ENCODE data around the gene UBE4B. TPM values are rescaled to one million over a fixed set of nuclear protein-coding genes. Genes with fewer than 3 reads are reported as not detected.
"Not testable (repeated sequence)": the region's sequence is repeated elsewhere in the genome, so short reads cannot be mapped to it uniquely, and the experiment has no call there.

UBE4B gene
- total RNA-seq, 1 donor from 2014 or later: 39.8 TPM

DNA sequence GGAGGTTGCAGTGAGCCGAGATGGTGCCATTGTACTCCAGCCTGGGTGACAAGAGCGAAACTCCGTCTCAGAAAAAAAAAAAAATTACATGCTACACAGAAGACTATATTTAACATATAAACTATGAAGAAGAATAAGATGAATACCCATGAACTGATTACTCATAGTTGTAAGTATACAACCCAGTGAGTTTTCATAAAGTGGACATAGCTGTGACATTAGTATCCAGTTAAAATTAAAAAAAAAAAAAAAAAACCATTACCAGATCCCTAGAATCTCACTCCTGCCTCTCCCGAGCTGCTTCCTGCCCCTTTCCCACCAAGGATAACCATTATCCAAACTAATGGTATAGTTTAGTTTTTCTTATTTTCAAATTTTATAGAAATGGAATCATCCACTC lies 37.4 kb downstream of the UBE4B start:
- no peak for DNase-seq (ENCODE audit: low spot score)

DNA sequence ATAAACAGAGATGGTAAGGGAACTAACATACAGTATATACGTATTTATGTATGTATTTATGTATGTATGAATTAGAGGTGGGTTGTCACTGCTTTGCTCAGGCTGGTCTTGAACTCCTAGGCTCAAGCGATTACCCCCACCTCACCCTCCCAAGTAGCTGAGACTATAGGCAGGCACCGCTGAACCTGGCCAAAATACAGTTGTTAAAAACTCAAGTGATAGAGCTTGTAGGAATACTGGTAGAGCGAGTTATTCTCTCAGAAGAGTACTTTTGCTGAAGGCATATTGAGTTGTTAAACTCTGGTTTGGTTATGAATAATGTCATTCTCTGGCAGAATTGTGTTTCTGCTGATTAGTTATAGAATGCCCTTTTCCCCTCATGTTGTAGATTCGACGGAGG lies 38.9 kb downstream of the UBE4B start:
- DNase-seq (ENCODE audit: low spot score): no peak

DNA sequence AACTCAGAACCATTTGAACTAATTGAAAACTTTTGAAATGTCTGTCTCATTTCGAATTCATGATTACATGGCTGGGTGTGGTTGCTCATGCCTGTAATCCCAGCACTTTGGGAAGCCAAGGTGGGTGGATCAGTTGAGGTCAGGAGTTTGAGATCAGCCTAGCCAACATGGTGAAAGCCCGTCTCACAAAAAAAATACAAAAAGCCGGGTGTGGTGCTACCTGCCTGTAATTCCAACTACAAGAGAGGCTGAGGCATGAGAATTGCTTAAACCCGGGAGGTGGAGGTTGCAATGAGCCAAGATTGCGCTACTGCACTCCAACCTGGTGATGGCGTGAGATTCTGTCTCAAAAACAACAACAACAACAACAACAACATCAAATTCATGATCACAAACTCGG lies 40.6 kb downstream of the UBE4B start:
- DNase-seq (ENCODE audit: low spot score): not testable (repeated sequence)

DNA sequence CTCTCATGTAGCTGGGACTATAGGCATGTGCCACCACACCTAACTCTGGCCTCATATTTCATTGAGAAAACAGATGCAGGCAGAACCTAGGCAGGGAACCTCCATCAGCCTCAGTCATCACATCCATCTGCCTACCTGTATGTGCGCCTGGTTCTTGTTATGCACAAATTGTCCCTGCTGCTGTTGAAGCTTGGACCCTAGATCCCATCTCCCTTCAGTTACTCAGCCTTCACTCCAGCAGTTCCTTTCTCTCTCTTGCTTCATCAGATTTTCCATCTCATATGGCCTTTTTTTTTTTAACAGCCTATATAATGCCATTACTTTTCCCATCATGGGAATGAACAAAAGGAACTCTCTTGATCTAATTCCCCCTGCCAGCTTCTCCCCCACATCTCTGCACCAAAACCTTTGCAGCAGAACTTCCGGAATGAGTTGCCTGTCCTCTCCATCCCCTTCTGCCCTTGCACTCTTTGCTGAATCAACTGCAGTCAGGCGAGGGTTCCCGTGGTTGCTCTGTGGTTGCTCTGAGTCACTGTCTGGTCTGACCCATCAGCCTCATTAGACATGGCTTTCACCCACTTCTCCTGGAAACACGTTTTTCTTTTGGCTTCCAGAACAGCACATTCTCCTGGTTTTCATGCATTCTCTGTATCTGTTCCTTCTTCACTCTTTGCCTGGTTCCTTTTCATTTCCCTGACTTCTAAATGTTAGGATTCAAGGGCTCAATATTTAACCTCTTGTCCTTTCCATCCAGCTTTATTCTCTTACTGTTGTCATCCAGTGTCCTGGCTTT lies 41.5 kb downstream of the UBE4B start:
- no peak for DNase-seq (ENCODE audit: low spot score)

DNA sequence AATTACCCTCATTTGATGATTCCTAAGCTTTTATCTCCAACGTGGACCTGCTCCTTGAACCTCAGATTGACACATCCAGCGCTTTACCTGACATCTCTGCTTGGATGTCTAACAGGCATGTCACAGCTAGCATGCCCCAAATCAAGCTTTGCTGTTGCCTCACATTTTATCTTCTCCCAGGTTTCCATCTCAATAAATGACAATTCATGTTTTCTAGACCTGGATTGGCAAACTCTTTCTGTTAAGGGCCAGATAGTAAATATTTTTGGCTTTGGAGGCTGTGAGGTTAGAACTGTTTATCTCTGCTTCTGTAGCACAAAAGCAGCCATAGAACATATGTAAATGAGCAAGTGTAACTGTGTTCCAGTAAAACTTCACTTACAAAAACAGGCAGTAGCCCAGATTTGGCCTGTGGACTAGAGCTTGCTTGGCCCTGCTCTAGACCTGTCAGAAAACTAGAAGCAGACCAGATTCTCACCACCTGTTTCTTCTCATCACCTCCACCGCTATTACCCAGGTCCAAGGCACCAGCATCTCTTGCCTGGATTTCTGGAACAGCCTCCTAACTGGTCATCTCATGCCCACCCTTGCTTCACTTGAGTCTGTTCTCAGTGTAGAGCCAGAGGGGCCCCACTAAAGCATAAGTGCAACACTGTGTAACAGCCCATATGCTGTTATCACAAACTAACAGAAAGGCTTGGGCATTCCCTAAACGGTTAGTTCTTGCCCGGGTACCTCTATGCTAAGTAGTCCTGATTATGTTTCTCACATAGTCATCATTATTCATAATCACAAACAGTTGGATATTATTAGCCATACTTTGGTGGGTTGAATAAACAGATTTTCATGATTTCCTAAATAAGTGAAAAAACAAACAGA lies 42.3 kb downstream of the UBE4B start:
- DNase-seq (ENCODE audit: low spot score): no peak

DNA sequence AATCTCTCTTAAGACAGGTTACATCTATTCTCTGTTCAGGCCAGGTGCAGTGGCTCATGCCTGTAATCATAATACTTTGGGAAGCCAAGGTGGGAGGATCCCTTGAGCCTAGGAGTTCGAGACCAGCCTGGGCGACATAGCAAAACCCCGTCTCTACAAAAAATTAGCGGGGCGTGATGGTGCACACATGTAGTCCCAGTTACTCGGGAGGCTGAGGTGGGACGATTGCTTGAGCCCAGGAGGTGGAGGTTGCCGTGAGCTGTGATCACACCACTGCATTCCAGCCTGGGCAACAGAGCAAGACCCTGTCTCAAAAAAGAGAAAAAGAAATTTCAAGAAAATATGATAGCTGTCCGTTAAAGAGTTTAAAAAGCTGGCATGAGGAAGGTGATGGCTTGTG lies 43.0 kb downstream of the UBE4B start:
- DNase-seq (ENCODE audit: low spot score): no peak

DNA sequence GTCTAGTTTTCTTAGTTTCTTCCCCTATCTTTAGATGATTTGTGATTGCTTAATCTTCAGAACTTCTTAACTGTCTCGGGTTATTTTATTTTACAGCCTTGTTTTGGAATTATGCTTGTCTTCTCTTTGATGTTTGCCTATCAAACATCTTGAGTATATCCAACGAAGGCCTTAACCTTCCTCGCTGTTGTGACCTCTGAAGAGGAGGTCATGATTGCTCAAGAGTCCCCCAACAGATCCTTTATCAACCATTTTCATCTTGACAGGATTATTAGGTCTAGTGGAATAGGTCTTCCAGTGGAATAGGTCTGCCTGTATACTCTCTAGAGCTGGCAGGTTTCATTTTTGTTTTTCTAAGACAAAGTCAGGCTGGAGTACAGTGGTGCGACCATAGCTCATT lies 45.7 kb downstream of the UBE4B start:
- no peak for DNase-seq (ENCODE audit: low spot score)

DNA sequence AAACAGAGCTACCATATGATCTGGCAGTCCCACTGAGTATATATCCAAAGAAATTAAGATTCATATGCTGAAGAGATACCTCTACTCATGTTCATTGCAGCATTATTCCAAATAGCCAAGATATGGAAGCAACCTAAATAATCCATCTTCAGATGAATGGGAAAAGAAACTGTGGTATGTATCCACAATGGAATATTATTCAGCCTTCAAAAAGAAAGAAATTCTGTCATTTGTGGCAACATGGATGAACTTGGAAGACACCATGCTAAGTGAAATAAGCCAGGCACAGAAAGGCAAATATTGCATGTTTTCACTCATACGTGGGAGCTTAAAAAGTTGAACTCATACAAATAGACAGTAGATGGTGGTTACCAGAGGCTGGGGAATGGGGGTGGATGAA lies 47.8 kb downstream of the UBE4B start:
- no peak for DNase-seq (ENCODE audit: low spot score)

DNA sequence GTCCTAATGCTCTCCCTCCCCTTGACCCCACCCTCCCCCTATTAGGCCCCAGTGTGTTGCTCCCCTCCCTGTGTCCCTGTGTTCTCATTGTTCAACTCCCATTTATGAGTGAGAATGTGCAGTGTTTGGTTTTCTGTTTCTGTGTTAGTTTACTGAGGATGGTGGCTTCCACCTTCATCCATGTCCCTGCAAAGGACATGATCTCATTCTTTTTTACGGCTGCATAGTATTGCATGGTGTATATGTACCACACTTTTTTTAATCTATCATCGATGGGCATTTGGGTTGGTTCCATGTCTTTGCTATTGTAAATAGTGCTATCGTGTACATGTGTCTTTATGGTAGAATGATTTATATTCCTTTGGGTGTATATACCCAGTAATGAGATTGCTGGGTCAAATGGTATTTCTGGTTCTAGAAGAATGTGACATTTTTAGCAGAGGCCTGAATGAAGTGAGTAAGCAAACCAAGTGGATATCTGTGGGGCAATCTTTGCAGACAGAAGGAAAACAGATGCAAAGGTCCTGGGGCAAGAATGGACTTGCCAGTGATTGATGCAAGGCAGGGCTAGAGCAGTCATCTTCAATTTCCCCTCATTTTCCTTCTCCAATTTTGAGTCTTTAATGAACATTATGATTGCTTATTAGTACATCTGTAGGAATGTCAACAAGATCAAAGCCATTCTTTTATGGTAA lies 50.2 kb downstream of the UBE4B start:
- no peak for DNase-seq (ENCODE audit: low spot score)

DNA sequence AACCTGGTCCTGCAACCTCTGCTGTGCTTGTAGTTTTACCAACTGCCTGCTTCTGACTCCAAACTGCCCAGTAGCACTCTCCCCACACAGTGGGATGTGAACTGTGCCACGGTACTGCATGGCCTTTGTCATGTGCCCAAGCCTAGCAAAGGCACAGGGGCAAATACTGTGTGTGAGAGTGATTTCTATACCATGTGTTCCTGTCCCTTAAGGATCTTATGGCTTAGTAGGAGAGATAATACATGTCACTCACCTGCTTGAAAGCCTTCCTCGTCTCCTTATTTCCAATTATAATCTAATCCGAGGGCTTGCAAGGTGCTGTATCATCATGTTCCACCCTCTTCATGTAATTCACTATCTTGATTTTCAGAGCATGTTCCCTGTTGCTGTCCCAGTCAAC lies 51.3 kb downstream of the UBE4B start:
- DNase-seq (ENCODE audit: low spot score): no peak

DNA sequence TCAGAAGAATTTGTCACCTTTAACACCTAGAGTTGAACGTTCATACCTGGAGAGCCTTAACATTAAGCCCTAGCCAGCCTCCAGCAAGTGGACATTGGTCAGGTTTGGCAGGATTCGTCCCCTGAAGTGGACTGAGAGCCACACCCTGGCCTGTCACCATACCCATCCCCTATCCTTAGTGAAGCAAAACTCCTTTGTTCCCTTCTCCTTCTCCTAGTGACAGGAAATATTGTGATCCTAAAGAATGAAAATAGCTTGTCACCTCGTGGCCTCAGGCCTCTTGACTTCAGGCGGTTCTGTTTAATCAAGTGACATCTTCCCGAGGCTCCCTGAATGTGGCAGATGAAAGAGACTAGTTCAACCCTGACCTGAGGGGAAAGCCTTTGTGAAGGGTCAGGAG lies 52.3 kb downstream of the UBE4B start:
- DNase-seq (ENCODE audit: low spot score): no peak

DNA sequence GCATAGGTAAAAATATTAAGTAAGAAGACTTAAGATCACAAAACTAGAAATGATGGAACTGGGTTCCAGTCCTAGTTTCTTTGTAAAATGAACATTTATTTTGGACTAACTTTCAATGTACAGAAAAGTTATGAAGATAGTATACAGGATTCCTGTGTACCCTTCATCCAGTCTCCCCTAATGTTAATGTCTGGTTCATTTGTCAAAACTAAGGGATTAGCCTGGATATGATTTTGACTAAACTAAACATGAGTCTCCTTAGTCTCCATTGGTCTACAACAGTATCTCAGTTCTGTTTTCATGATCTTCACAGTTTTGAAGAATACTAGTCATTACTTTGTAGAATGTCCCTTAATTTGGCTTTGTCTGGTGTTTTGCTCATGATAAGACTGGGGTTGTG lies 54.5 kb downstream of the UBE4B start:
- DNase-seq (ENCODE audit: low spot score): no peak

DNA sequence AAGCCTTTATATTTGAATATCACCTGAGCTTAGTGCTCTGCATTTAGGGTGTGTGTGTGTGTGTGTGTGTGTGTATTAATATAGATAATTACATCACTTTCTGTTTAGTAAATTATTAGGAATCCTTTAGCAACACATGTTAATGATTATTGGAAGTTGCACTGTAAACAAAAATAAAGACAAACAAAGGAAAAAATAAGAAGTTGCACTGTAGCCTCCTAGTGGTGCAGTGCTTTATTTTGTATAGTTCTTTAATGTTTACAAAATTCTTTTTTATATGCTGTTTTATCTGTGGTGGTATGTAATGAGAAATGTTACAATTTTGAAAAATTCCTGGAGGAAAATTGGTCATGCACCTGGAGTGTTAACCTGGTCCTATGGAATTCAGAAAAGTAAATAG lies 69.2 kb downstream of the UBE4B start:
- no peak for DNase-seq (ENCODE audit: low spot score)

DNA sequence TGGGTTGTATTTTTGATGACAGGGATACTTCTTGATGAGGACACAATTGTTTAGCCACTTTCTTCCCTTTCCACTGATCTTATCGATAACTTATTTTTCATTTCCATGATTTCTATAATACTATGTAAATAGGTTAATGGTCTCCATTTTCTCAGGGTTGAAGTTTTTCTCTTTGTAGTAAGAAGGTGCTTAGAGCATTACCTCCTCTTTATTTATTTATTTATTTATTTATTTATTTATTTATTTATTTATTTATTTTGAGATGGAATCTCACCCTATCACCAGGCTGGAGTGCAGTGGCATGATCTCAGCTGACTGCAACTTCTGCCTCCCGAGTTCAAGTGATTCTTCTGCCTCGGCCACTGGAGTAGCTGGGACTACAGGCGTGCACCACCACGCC lies 70.4 kb downstream of the UBE4B start:
- no peak for DNase-seq (ENCODE audit: low spot score)

DNA sequence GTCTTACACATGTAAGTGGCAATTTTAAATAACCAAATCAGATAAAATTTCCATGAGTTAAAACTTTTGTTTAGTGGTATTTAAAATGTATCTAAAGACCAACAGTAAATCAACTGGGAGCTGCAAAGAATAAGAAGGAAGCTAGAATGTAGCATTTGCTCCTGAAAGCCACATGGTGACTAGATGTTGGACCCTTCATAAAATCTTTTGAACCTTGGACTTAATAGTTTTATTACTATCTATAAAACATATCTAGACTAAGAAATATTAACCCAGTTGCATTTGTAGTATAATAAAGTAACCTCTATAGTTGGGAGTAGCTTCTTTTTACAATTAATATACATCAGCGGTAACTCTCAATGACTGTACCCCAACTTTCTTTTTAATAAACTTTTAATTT lies 72.1 kb downstream of the UBE4B start:
- DNase-seq (ENCODE audit: low spot score): no peak

DNA sequence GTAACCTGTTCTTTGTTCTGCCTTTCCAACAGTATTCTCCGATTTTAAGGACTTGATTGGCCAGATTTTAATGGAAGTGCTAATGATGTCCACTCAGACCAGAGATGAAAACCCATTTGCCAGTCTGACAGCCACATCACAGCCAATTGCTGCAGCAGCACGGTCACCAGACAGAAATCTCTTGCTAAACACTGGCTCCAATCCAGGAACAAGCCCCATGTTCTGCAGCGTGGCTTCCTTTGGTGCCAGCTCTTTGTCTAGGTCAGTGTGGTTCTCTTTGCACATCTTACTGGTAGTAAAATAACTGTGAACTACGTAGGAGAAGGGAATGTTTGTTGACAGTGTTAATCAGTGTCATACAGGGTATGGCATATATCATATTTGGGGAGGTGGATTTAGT lies 72.7 kb downstream of the UBE4B start:
- no peak for DNase-seq (ENCODE audit: low spot score)

DNA sequence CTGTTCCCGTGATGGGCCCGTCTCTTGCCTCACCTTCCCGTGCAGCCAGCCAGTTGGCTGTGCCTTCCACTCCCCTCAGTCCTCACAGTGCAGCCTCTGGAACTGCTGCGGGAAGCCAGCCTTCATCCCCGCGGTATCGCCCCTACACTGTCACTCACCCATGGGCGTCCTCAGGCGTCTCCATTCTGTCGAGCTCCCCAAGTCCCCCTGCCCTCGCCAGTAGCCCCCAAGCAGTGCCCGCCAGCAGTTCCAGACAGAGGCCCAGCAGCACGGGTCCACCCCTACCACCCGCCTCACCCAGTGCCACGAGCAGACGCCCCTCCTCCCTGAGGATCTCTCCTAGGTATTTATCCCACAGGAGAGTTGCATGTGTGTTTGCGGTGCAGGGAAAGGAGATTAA lies 73.5 kb downstream of the UBE4B start:
- peak; percentile 72 for DNase-seq (ENCODE audit: low spot score)

DNA sequence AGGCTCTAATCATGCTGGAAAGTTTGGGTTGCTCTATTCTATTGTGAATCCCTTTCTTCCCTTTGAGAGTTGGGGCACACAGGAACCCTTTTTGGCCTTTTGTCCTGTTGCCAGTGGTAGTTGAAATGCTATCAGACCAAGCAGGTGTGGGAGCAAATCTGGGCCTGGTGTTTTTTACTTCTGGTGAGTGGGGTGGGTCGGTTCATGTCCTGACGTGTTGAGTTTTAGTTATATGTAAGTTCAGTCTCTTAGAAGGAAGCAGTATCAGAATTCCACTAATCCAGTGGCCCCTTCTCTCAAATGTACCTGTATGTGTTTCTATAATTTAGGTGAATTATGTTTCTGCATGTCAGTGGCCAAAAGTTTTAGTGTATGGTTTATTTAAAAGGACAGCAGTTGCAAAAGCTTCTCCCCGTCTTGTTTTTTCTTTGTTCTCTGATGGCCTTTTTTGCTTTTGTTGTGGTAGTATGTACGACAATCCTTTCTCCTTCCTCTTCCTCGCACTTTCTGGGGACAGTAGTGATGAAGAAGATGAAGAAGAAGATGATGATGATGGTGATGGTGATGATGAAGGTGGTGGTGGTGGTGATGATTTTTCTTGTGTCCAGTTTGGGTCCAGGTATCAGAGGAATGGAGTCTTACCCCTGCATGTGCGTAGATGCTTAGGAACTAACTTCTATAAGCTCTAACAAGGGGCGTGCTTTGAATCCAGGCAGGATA lies 74.2 kb downstream of the UBE4B start:
- DNase-seq (ENCODE audit: low spot score): no peak

DNA sequence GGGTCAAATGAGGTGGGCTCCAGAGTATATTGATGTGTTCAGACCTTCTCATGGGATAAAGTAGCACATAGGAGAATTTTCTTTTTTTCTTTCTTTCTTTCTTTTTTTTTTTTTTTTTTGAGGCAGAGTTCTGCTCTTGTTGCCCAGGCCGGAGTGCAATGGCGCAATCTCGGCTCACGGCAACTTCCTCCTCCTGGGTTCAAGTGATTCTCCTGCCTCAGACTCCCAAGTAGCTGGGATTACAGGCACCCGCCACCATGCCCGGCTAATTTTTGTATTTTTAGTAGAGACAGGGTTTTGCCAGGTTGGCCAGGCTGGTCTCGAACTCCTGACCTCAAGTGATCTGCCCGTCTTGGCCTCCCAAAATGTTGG lies 74.7 kb downstream of the UBE4B start:
- not testable (repeated sequence) for DNase-seq (ENCODE audit: low spot score)

DNA sequence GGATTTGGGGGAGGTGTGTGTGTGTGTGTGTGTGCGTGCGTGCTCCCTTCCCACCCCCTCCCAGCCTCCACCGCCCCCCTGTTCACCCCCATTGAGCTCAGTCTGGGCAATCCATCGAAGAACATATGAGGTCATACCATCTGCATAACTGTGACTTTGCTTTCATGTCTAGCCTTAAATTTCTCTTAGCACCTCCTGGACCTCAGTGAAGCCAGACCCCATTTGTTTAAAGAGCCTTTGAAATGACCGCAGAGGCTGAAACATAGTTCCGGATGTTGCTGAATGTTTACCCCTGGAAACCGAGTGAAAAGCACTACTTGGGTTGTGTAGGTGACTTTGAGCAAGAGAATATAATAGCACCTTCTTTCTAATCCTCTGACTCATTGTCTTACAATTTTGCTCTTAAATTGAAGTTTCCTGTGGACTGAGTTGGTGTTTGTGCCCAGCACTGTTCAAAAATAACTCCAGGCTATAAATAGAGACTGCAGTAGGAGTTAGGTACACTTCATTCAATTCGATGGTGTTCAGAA lies 75.4 kb downstream of the UBE4B start:
- no peak for DNase-seq (ENCODE audit: low spot score)
